ENCODE results near the gene EID1.
A peak's percentile ranks its signal among the peaks of the same experiment; 100 is the strongest.
"Not testable (repeated sequence)": the region's sequence is repeated elsewhere in the genome, so short reads cannot be mapped to it uniquely, and the experiment has no call there.

EID1 gene

GRCh38 chr15:48877630-48878595 is at the start of gene EID1:
Gene EID1, plus strand, starts transcription at chr15:48878134. Its CDS starts 43 bp downstream, at chr15:48878177.
- DNase-seq, result peak; percentile 87

- no peak for DNase-seq
Measured at GRCh38 chr15:48828471-48828870, 49.5 kb upstream of the EID1 start.

GRCh38 chr15:48828906-48829305 is 49.0 kb upstream of the EID1 start:
- no peak for DNase-seq

GRCh38 chr15:48832648-48833047 is 45.3 kb upstream of the EID1 start:
- DNase-seq, result no peak

GRCh38 chr15:48833526-48834239 is 44.3 kb upstream of the EID1 start:
- no peak for DNase-seq

- DNase-seq, result no peak
Measured at GRCh38 chr15:48834756-48835155, 43.2 kb upstream of the EID1 start.

GRCh38 chr15:48842501-48842900 is 35.4 kb upstream of the EID1 start:
- no peak for DNase-seq

GRCh38 chr15:48845123-48845522 is 32.8 kb upstream of the EID1 start:
- no peak for DNase-seq

- DNase-seq, result no peak
Measured at GRCh38 chr15:48850648-48851047, 27.3 kb upstream of the EID1 start.

- DNase-seq, result no peak
Measured at GRCh38 chr15:48851956-48852355, 26.0 kb upstream of the EID1 start.

GRCh38 chr15:48854434-48854833 is 23.5 kb upstream of the EID1 start:
- DNase-seq, result not testable (repeated sequence)

- DNase-seq, result no peak
Measured at GRCh38 chr15:48855501-48856440, 22.2 kb upstream of the EID1 start.

GRCh38 chr15:48856942-48857341 is 21.0 kb upstream of the EID1 start:
- DNase-seq, result no peak

- no peak for DNase-seq
Measured at GRCh38 chr15:48858401-48858800, 19.5 kb upstream of the EID1 start.

GRCh38 chr15:48859426-48859825 is 18.5 kb upstream of the EID1 start:
- no peak for DNase-seq

- DNase-seq, result peak; percentile 19
Measured at GRCh38 chr15:48861813-48862431, 16.0 kb upstream of the EID1 start.

GRCh38 chr15:48862705-48863104 is 15.2 kb upstream of the EID1 start:
- no peak for DNase-seq

- DNase-seq, result no peak
Measured at GRCh38 chr15:48865370-48866079, 12.4 kb upstream of the EID1 start.

- no peak for DNase-seq
Measured at GRCh38 chr15:48866141-48866563, 11.8 kb upstream of the EID1 start.

GRCh38 chr15:48868023-48868422 is 9.9 kb upstream of the EID1 start:
- DNase-seq, result no peak

- DNase-seq, result no peak
Measured at GRCh38 chr15:48868536-48868935, 9.4 kb upstream of the EID1 start.

GRCh38 chr15:48869966-48870365 is 8.0 kb upstream of the EID1 start:
- DNase-seq, result no peak
